ENCODE results near the gene CREG2. TPM values are rescaled to one million over a fixed set of nuclear protein-coding genes. Genes with fewer than 3 reads are reported as not detected.
"Not testable (repeated sequence)": the region's sequence is repeated elsewhere in the genome, so short reads cannot be mapped to it uniquely, and the experiment has no call there.

Gene CREG2
- polyA plus RNA-seq, 5 donors = 0.32 to 0.81 (median 0.46) TPM

GRCh38 chr2:101346909-101347308 lies 40.4 kb downstream of the CREG2 start:
- no peak for DNase-seq

DNA sequence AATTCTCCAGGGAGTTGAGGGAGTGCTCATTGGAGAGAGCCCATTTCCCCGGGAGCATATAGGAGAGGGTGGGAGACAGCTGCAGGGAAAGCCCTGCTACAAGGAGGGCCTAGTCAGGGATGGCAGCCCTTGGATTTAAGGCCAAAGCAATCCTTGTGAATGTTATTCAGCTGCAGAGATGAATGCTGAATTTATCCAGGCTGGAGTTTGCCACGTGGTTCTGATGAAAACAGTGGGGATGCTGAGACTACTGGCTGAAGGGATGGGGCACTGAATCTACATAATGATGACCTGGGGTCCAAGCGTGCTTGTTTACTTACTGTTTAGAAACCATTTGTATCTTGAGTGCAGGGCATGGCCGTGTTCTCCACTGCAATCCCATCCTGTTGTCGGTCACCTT lies 43.2 kb downstream of the CREG2 start:
- no peak for DNase-seq

- DNase-seq = no peak
These were observed 44.7 kb downstream of the CREG2 start for GRCh38 chr2:101342625-101343008.

GRCh38 chr2:101341901-101342624 lies 45.2 kb downstream of the CREG2 start:
- DNase-seq = peak in 1 of 2 donors; percentile 42

DNA sequence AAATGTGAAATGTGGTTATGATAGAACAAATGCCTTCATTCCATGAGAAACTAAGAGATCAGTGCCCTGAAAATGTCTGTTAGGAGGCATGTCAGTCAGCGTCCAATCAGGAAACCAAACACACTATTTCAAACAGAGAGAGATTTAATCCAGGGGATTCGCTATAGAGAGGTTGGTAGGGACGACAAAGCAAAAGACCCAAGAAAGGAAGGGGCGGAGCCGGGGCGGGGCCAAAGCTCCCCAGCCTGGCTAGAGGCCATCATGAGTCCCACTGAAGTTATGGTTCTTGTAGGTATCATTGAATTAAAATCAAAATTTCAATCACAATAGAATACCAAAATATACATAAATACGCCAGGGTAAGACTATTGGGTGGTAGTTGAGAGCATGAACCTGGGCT lies 45.9 kb downstream of the CREG2 start:
- DNase-seq = no peak

DNA sequence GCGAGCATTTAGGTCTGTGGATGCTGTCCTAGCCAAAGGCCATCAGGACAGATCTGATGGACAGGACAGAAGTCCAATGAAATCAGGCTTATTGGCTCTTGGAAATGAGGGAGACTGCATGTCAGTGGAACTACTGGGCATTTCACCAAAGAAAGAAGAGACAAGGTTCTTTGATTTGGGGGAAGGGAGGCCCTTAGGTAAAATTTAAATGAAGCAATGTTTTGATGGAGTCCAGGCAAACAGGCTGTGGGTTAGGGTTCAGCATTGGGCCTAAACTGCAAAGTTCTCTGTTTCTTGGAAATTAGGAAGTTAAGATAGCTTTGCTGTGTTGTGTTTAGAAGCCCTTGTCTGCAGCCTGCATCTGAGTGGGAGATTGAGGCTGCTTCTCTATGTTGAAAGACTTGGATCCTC lies 47.2 kb downstream of the CREG2 start:
- no peak for DNase-seq

- DNase-seq = no peak
These were observed 47.9 kb downstream of the CREG2 start for GRCh38 chr2:101339266-101339880.

DNA sequence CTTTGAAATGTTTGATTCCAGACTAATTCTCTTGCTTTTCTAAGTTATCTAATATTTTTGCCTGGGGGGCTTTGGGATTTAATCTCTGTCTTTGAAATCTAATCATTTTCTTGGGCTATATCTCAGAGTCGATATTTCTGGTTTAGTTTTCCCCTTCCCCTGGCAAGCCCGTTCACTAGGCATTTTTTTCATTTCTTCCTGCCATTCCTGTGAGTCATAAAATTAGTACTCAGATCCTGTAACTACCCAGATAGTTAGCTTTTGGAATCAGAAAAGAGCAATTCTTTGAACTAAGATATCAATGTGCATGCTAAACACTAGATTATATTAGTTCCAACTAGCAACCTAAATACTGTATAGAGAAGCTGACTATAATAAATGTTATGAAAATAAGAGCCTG lies 49.4 kb downstream of the CREG2 start:
- DNase-seq = no peak

DNA sequence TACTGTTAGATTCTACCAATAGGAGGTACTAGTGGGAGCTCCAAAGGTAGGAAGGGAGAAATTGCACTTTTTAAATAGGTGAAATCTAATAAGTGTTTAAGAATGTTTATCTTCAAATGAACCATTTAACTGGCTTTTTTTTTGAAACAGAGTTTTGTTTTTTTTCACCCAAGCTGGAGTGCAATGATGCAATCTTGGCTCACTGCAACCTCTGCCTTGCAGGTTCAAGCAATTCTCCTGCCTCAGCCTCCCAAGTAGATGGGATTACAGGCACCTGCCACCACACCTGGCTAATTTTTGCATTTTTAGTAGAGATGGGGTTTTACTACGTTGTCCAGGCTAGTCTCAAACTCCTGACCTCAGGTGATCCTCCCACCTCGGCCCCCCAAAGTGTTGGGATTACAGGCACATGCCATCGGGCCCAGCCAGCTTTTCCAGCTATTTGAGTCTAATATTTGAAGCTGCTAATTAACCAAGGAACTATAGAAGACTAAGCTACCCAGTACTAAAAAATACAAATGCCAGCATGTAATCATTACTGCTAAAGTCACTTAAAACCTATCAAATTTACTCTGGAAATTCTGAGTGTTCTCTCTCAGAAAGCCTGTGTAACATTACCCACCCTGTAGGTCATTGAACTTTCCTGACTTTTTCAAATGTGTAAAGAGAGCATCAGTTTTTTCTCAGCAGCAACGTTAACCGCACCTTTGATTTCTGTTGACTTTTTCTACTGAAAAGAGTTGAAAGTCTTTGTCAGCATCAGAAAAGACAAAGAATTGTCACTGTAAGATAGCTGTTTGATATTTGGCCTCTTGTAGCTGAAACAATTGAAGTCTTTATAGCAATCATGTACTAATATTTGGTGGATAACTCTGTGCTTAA lies 54.2 kb downstream of the CREG2 start:
- no peak for DNase-seq

GRCh38 chr2:101331202-101331601 lies 56.1 kb downstream of the CREG2 start:
- DNase-seq = no peak

- no peak for DNase-seq
These were observed 56.9 kb downstream of the CREG2 start for GRCh38 chr2:101330253-101330933.

GRCh38 chr2:101329026-101329425 lies 58.3 kb downstream of the CREG2 start:
- no peak for DNase-seq

DNA sequence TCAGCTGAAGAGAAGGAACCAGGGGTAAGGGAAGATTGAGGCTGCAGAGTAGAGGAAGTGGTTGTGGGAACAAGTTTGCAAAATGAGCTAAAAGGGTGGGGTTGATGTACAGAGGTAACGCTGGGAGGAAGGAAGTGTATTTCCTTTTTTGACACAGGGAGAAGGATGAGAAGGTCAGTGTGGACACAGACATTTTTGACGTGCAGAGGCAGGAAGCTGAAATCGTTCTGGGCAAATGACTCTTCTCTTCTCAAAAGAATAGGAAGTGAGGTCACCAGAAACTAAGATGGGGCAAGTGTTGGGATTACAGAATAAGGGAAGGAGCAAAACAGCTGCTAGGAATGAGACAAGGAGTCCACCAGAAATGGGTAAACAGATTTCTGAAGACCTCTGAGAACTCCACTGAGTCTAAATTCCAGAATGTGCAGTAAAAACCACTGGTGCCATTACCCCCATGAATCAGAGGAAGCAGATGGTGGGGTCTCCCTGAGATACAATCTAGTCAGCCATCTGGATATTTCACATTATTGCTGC lies 58.8 kb downstream of the CREG2 start:
- no peak for DNase-seq

DNA sequence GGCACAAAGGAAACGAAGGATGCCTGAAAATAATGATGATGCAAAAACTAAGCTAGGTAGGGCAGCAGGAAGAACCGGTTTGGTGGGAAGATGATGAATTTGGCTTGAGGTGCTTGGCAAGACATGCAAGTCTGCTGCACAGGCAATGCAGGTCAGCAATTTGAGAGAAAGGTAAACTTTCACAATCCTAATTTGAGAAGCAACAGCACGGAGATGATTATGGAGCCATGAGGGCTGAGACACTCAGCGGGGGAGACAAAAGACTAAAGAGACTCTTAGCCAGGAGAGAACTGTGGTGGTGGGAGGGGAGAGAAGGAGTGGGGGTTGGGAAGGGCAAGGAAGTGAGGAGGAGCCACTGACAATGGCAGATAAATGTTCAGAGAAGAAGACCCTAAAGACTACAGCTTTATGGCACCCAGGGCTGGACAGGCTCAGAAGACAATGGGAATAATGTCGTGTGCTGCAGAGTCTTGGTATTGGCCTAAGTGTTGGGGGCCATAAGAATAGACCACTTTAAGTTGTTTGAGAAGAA lies 59.4 kb downstream of the CREG2 start:
- DNase-seq = peak in 1 of 2 donors; percentile 55

DNA sequence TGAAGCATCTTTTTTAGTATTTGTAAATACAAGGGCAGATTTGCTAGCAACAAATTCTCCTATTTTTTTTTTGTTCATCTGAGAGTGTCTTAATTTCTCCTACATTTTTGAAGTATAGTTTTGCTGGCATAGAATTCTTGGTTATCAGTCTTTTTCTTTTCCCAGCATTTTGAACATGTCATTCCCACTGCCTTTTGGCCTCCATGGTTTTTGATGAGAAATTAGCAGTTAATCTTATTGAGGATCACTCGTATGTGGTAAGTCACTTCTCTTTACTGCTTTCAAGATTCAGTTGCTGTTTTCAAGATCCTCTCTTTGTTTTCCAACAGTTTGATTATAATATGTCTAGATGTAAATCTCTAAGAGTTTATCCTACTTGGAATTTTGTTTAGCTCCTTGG lies 61.9 kb downstream of the CREG2 start:
- DNase-seq = no peak

GRCh38 chr2:101316568-101316967 lies 70.7 kb downstream of the CREG2 start:
- DNase-seq = not testable (repeated sequence)

DNA sequence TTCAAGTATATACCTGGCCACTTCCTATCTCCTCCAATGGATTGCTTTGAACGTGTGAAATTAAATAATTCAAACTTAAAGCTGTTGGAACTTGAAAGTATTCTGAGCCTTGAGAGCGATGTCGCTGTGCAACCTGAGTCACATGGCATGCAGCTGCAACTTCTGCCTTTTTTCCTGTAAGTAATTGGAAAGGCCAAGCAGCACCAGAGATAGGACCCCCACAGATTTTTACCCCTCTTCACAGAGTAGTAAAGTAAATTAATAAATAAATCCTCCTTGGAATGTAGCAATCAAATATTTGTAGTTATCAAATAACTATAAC lies 75.6 kb downstream of the CREG2 start:
- no peak for DNase-seq

DNA sequence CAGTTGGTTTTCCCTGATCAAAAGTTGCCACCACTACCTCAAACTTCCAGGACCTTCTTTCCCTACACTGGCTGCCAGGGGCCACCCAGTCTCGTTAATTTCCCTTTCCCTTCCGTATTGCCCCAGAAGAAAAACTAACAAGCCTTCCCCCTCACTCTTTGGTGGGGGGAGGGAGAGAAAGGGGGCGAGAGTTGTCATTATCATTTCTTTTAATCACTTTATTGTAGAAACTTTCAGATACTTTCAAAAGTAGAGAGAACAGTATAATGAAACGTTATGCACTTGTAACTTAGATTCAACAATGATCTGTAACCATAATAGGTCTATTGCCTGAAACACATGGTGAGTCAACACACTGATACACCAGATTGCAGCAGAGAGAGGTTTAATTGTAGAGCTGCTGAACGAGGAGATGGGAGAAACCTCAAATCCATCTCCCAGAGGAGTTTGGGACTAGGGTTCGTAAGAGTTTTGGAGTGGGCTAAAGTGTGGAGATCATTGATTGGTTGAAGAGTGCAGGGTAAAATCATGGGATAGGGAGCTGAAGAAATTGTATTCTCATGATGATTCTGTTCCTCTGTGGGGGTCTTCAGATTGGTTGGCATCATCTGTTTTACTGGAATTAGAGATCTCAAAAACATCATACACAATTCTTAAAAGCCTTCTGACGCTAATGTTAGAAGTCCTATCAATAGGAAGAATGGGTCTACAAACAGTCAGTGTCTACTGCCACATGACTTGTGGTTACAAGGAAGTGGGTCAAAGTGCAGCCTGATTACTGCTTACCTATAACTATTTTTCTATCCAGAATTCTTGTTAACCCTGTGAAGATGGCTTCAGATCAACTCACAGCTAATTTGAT lies 76.2 kb downstream of the CREG2 start:
- DNase-seq = no peak

DNA sequence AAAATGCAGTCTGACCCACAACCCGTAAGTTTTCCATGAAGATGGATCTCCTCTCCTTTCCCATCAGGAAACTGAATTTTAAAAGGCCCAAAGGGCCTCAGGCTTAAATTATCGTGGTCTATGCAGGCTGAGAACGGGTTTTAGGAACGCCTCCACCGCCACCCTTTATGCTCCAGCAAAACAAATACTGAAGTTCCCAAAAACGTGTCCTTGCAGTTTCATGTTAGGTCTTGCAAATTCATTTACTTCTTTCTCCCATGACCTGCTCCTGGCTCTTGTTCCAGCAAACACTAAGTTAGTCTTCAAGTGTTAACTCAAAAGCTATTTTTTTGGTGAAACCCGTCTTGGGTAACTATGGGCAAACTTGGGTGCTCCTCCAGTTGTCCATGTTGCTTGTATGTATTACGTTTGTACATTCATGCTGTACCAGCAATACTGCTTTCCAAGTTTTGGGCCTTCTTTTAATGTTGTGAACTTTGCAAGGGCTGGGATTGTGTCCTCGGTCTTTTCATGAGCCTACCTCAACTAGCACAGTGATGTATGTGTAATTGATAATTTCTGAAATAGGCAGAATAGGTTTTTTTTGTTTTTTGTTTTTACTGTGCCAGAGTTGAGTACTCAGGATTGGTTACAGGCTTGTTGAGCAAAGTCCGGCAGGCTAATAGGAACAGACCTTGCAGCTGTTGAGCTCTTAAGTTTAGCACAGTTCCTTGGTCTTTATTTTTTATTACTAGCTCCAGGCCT lies 77.0 kb downstream of the CREG2 start:
- DNase-seq = no peak
